Nephron progenitor cell (in vitro differentiated cells): ENCODE results near the gene SYPL1.

Experiments
- DNase-seq: peaks from one replicate; pipeline ENCODE4 v3.0.0; 2021
- H3K27ac Mint-ChIP-seq: 2 replicates; pipeline ENCODE4 v1.8.0; 2021; ENCODE audit warnings: mild to moderate bottlenecking, moderate library complexity, mixed read lengths
- H3K27me3 Mint-ChIP-seq: 2 replicates; pipeline ENCODE4 v1.8.0; 2021; ENCODE audit warnings: mild to moderate bottlenecking, low read depth, mixed read lengths; ENCODE audit not compliant: poor library complexity
- H3K36me3 Mint-ChIP-seq: 2 replicates; pipeline ENCODE4 v1.8.0; 2021; ENCODE audit warnings: low read depth, mixed read lengths
- H3K4me1 Mint-ChIP-seq: 2 replicates; pipeline ENCODE4 v1.8.0; 2021; ENCODE audit warnings: mixed read lengths
- H3K4me3 Mint-ChIP-seq: 2 replicates; pipeline ENCODE4 v1.8.0; 2021; ENCODE audit warnings: mild to moderate bottlenecking, moderate library complexity, mixed read lengths
- H3K9me3 Mint-ChIP-seq: 2 replicates; pipeline ENCODE4 v1.8.0; 2021; ENCODE audit warnings: mild to moderate bottlenecking, moderate library complexity, mixed read lengths
- CTCF ChIP-seq: fragments of 200-600 bp; sonication (generic); IDR thresholded peaks from 2 replicates; pipeline ENCODE4 v1.5.0; 2021; ENCODE audit warnings: antibody characterized with exemption

The SYPL1 gene

GRCh38 chr7:106047818-106048705, 64.0 kb downstream of the SYPL1 start:
- Mint-ChIP-seq H3K9me3 (no peaks in the 10 kb centered on the region), H3K36me3 (no peaks in the 10 kb centered on the region), H3K27ac (no peak overlapping the region), H3K4me3 (no peak overlapping the region), H3K4me1 (peaks cover 16% of the 10 kb centered on the region), H3K27me3 (peaks cover 28% of the 10 kb centered on the region)
- TF ChIP-seq CTCF: no peak
- no peak for DNase-seq

- Mint-ChIP-seq H3K4me1 (peaks cover 23% of the 10 kb centered on the region), H3K27me3 (peaks cover 25% of the 10 kb centered on the region), H3K9me3 (no peaks in the 10 kb centered on the region), H3K4me3 (no peak overlapping the region), H3K36me3 (no peaks in the 10 kb centered on the region), H3K27ac (no peak overlapping the region)
- DNase-seq: no peak
- TF ChIP-seq CTCF: no peak
Measured at GRCh38 chr7:106047184-106047583, 64.9 kb downstream of the SYPL1 start.

GRCh38 chr7:106045586-106045985, 66.5 kb downstream of the SYPL1 start:
- Mint-ChIP-seq H3K36me3 (no peaks in the 10 kb centered on the region), H3K4me3 (no peak overlapping the region), H3K4me1 (peaks cover 22% of the 10 kb centered on the region), H3K27ac (no peak overlapping the region), H3K27me3 (peaks cover 25% of the 10 kb centered on the region), H3K9me3 (no peaks in the 10 kb centered on the region)
- DNase-seq: no peak
- TF ChIP-seq CTCF: no peak

- TF ChIP-seq CTCF: no peak
- Mint-ChIP-seq H3K9me3 (no peaks in the 10 kb centered on the region), H3K4me1 (peaks cover 18% of the 10 kb centered on the region), H3K27me3 (peaks cover 25% of the 10 kb centered on the region), H3K27ac (no peak overlapping the region), H3K36me3 (no peaks in the 10 kb centered on the region), H3K4me3 (no peak overlapping the region)
- DNase-seq: no peak
Measured at GRCh38 chr7:106045139-106045538, 67.0 kb downstream of the SYPL1 start.

- peaks cover 25% of the 10 kb centered on the region for H3K27me3 Mint-ChIP-seq
- no peak for TF ChIP-seq CTCF
- no peak for DNase-seq
- no peak overlapping the region for H3K4me3 Mint-ChIP-seq
- no peaks in the 10 kb centered on the region for H3K36me3 Mint-ChIP-seq
- no peak overlapping the region for H3K27ac Mint-ChIP-seq
- H3K4me1 Mint-ChIP-seq: peaks cover 36% of the 10 kb centered on the region
- no peaks in the 10 kb centered on the region for H3K9me3 Mint-ChIP-seq
Measured at GRCh38 chr7:106042196-106042611, 69.9 kb downstream of the SYPL1 start.
